ENCODE results near the gene SCAMP2.

SCAMP2 gene

GRCh38 chr15:74831813-74832495, 41.2 kb downstream of the SCAMP2 start:
- ATAC-seq, result no peak
- no peak for TF ChIP-seq PPARA (CRISPR knock-in tag; IDR thresholded peaks at IDR 0.05; ENCODE audit: borderline replicate concordance)
- TF ChIP-seq GLIS3 (CRISPR knock-in tag; IDR thresholded peaks at IDR 0.05), result no peak
- TF ChIP-seq ESRRG (CRISPR knock-in tag; IDR thresholded peaks at IDR 0.05), result no peak
- TF ChIP-seq ZNF8 (CRISPR knock-in tag; IDR thresholded peaks at IDR 0.05), result no peak
- no peak for TF ChIP-seq PATZ1 (CRISPR knock-in tag; IDR thresholded peaks at IDR 0.05; ENCODE audit: borderline replicate concordance)
- no peak for TF ChIP-seq TSHZ2 (CRISPR knock-in tag; IDR thresholded peaks at IDR 0.05)
- no peak for TF ChIP-seq ZNF70 (CRISPR knock-in tag; IDR thresholded peaks at IDR 0.05)
- TF ChIP-seq POU6F1 (CRISPR knock-in tag; IDR thresholded peaks at IDR 0.05; ENCODE audit: borderline replicate concordance, low read depth), result no peak
- TF ChIP-seq TOX (CRISPR knock-in tag; IDR thresholded peaks at IDR 0.05; ENCODE audit: borderline replicate concordance), result no peak
- TF ChIP-seq TCF4 (CRISPR knock-in tag; IDR thresholded peaks at IDR 0.05; ENCODE audit: borderline replicate concordance), result no peak
- TF ChIP-seq BACH2 (CRISPR knock-in tag; IDR thresholded peaks at IDR 0.05; ENCODE audit: borderline replicate concordance), result no peak
- TF ChIP-seq OSR1 (CRISPR knock-in tag; IDR thresholded peaks at IDR 0.05), result no peak

GRCh38 chr15:74830868-74831267, 42.3 kb downstream of the SCAMP2 start:
- ATAC-seq, result no peak

More at GRCh38 chr15:74830868-74831267, 42.3 kb downstream of the SCAMP2 start:
- TF ChIP-seq ZNF8 (CRISPR knock-in tag; IDR thresholded peaks at IDR 0.05) (no peak), ZFP30 (CRISPR knock-in tag; IDR thresholded peaks at IDR 0.05) (no peak), ISL1 (CRISPR knock-in tag; IDR thresholded peaks at IDR 0.05) (no peak), SNAI2 (CRISPR knock-in tag; IDR thresholded peaks at IDR 0.05) (no peak), TOX (CRISPR knock-in tag; IDR thresholded peaks at IDR 0.05; ENCODE audit: borderline replicate concordance) (no peak), GLIS3 (CRISPR knock-in tag; IDR thresholded peaks at IDR 0.05) (no peak), POU6F1 (CRISPR knock-in tag; IDR thresholded peaks at IDR 0.05; ENCODE audit: borderline replicate concordance, low read depth) (no peak), CREB5 (CRISPR knock-in tag; IDR thresholded peaks at IDR 0.05; ENCODE audit: low read depth) (no peak), OSR1 (CRISPR knock-in tag; IDR thresholded peaks at IDR 0.05) (no peak), ZC3H10 (CRISPR knock-in tag; IDR thresholded peaks at IDR 0.05) (no peak), TCF4 (CRISPR knock-in tag; IDR thresholded peaks at IDR 0.05; ENCODE audit: borderline replicate concordance) (no peak), CSRNP3 (CRISPR knock-in tag; IDR thresholded peaks at IDR 0.05) (no peak), TSHZ2 (CRISPR knock-in tag; IDR thresholded peaks at IDR 0.05) (no peak), ZNF565 (CRISPR knock-in tag; conservative IDR thresholded peaks at IDR 0.05; ENCODE audit: low read depth) (no peak), PATZ1 (CRISPR knock-in tag; IDR thresholded peaks at IDR 0.05; ENCODE audit: borderline replicate concordance) (no peak), ZFP3 (CRISPR knock-in tag; IDR thresholded peaks at IDR 0.05) (no peak), PPARA (CRISPR knock-in tag; IDR thresholded peaks at IDR 0.05; ENCODE audit: borderline replicate concordance) (no peak), CSDC2 (CRISPR knock-in tag; IDR thresholded peaks at IDR 0.05) (no peak), ESRRG (CRISPR knock-in tag; IDR thresholded peaks at IDR 0.05) (no peak)

Measured in SK-N-SH treated with all-trans-retinoic acid at 6 μM for 48 hours (cell line).